SW480 (cell line): ENCODE results near the gene ARRB1.
"Not testable (repeated sequence)": the region's sequence is repeated elsewhere in the genome, so short reads cannot be mapped to it uniquely, and the experiment has no call there.

Experiments
- DNase-seq: peaks from one replicate; pipeline ENCODE4 v3.0.0-alpha.2; 2016; ENCODE audit warnings: low spot score

The ARRB1 gene

GRCh38 chr11:75298976-75299260 is 52.5 kb downstream of the ARRB1 start:
- no peak for DNase-seq

- no peak for DNase-seq
Observed at GRCh38 chr11:75298191-75298975, 53.1 kb downstream of the ARRB1 start.

- DNase-seq = no peak
Observed at GRCh38 chr11:75293903-75294302, 57.6 kb downstream of the ARRB1 start.

GRCh38 chr11:75292943-75293342 is 58.5 kb downstream of the ARRB1 start:
- DNase-seq = no peak

- no peak for DNase-seq
Observed at GRCh38 chr11:75291741-75292140, 59.7 kb downstream of the ARRB1 start.

- DNase-seq = no peak
Observed at GRCh38 chr11:75289919-75290318, 61.5 kb downstream of the ARRB1 start.

GRCh38 chr11:75289511-75289760 is 62.0 kb downstream of the ARRB1 start:
- no peak for DNase-seq

GRCh38 chr11:75287579-75287978 is 63.9 kb downstream of the ARRB1 start:
- DNase-seq = no peak

GRCh38 chr11:75286826-75287465 is 64.5 kb downstream of the ARRB1 start:
- no peak for DNase-seq

- DNase-seq = no peak
Observed at GRCh38 chr11:75285776-75286360, 65.6 kb downstream of the ARRB1 start.

GRCh38 chr11:75283391-75283931 is 68.0 kb downstream of the ARRB1 start:
- DNase-seq = no peak

GRCh38 chr11:75281469-75282095 is 69.9 kb downstream of the ARRB1 start:
- no peak for DNase-seq

- DNase-seq = no peak
Observed at GRCh38 chr11:75280770-75281468, 70.5 kb downstream of the ARRB1 start.

- peak; percentile 53 for DNase-seq
Observed at GRCh38 chr11:75280227-75280701, 71.2 kb downstream of the ARRB1 start.

GRCh38 chr11:75279273-75279672 is 72.2 kb downstream of the ARRB1 start:
- no peak for DNase-seq

- no peak for DNase-seq
Observed at GRCh38 chr11:75277991-75278790, 73.3 kb downstream of the ARRB1 start.

- no peak for DNase-seq
Observed at GRCh38 chr11:75277211-75277805, 74.2 kb downstream of the ARRB1 start.

- DNase-seq = no peak
Observed at GRCh38 chr11:75276686-75277085, 74.8 kb downstream of the ARRB1 start.

GRCh38 chr11:75276186-75276585 is 75.3 kb downstream of the ARRB1 start:
- DNase-seq = no peak

GRCh38 chr11:75275581-75275980 is 75.9 kb downstream of the ARRB1 start:
- DNase-seq = no peak

- not testable (repeated sequence) for DNase-seq
Observed at GRCh38 chr11:75274716-75275115, 76.7 kb downstream of the ARRB1 start.
